Measurements from ENCODE around the gene DOCK1. TPM values are rescaled to one million over a fixed set of nuclear protein-coding genes. Genes with fewer than 3 reads are reported as not detected.

The DOCK1 gene
- total RNA-seq, 1 donor from 2014 or later: 25.8 TPM

DNA sequence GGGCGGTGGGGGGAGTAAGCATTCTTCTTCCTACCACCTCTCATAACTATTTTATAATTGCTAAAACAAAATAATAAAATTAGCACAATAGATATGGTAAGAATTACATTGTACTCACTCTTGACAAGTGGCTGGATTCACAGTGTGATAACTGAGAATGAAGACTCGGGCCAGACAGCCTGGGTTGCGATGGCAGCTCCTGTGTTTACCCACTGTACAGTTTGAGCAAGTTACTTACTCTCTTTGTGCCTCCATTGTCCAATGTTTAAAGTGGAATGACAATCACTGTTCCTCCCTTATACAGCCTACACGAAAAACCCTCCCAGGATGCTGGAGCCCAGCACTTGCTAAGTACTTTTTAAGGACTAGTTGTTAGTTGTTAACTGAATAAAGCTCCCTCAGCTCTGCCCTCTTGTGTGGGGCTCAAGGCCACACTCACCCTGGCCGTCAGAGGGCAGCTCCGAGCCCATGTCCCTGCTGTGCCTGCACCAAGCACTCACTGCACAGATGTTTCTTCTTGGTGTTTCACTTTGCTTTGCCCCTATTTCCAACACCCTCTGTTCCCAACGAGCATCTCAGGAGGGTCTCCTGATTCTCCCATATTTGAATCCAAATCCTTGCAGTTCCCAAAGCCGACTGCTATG is 587.5 kb downstream of the DOCK1 start:
- Histone ChIP-seq H3K27ac (no peak overlapping the region), H3K36me3 (no peaks in the 10 kb centered on the region), H3K9me3 (no peaks in the 10 kb centered on the region), H3K4me3 (no peak overlapping the region), H3K27me3 (no peaks in the 10 kb centered on the region), H3K4me1 (no peaks in the 10 kb centered on the region)
- intact Hi-C loops (cut with DNase I): no loop called here
- TF ChIP-seq, protein P1, sequence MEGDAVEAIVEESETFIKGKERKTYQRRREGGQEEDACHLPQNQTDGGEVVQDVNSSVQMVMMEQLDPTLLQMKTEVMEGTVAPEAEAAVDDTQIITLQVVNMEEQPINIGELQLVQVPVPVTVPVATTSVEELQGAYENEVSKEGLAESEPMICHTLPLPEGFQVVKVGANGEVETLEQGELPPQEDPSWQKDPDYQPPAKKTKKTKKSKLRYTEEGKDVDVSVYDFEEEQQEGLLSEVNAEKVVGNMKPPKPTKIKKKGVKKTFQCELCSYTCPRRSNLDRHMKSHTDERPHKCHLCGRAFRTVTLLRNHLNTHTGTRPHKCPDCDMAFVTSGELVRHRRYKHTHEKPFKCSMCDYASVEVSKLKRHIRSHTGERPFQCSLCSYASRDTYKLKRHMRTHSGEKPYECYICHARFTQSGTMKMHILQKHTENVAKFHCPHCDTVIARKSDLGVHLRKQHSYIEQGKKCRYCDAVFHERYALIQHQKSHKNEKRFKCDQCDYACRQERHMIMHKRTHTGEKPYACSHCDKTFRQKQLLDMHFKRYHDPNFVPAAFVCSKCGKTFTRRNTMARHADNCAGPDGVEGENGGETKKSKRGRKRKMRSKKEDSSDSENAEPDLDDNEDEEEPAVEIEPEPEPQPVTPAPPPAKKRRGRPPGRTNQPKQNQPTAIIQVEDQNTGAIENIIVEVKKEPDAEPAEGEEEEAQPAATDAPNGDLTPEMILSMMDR (IDR thresholded peaks at IDR 0.05): no peak
- DNase-seq (ENCODE audit: low spot score in 2 of 2): no peak

DNA sequence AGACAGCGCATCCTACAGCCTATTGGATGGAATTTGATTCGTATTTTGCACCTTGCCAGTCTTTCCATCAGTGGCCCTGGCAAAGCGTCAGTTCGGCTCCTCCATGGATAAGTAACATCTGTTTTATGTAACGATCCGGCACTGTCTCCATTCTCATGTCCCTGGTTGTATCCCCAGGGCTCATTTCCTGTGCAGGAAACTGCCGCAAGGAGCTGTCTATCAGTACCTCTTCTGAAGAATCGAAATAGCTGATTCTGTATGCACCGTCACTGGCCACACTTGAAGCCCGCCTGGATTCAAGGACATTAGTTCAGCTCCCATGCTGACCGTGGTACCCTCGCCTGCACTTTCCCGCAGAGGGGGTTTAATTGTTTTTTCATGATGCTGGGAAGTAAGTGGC is 590.8 kb downstream of the DOCK1 start:
- no peak overlapping the region for H3K27ac ChIP-seq
- H3K4me3 ChIP-seq: no peak overlapping the region
- H3K4me1 ChIP-seq: no peaks in the 10 kb centered on the region
- no peaks in the 10 kb centered on the region for H3K27me3 ChIP-seq
- H3K36me3 ChIP-seq: no peaks in the 10 kb centered on the region
- intact Hi-C loops (cut with DNase I): no loop called here
- no peak for DNase-seq (ENCODE audit: low spot score in 2 of 2)
- TF ChIP-seq, protein P1 (IDR thresholded peaks at IDR 0.05): no peak
- H3K9me3 ChIP-seq: no peaks in the 10 kb centered on the region

DNA sequence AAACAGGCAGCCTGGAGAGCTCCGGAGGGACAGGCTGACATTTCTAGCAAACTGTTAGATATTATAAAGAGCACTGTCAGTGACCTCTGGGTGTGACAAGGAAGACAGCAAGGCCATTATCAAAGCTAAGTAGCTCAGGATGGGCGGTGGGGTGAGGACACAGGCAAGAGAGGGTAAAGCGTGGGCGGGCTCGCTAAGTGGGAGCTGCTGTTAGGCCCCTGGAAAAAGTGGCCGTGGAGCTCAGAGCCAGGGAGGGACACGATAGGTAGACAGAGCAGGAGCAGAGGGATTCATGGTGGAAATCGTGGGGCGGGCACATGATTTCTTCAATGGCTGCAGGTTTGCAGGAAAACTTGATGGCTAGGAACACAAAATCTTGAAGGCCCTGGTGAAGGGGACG is 592.5 kb downstream of the DOCK1 start:
- no peak overlapping the region for H3K4me3 ChIP-seq
- no peaks in the 10 kb centered on the region for H3K4me1 ChIP-seq
- H3K9me3 ChIP-seq: no peaks in the 10 kb centered on the region
- no peak for DNase-seq (ENCODE audit: low spot score in 2 of 2)
- intact Hi-C loops (cut with DNase I): no loop called here
- H3K27me3 ChIP-seq: no peaks in the 10 kb centered on the region
- no peak overlapping the region for H3K27ac ChIP-seq
- TF ChIP-seq, protein P1 (IDR thresholded peaks at IDR 0.05): no peak
- no peaks in the 10 kb centered on the region for H3K36me3 ChIP-seq

DNA sequence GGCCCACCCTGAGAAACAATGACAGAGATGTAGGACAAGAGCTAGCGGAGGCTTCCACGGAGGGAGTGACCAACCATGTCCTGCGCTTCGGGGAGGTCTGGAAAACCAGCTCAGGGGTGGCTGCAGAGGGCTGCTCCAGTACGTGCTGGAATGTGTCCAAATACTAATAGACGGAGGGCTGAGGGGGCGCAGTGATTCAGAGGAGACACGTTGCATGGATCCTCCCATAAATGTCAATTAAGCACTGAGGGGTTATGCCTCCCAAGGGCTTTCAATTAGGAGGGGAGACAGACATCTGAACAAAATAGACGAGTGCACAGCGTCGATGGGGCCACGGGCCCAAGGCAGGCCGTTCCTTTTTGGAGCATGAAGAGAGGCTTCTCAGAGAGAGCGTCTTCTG is 592.9 kb downstream of the DOCK1 start:
- H3K4me3 ChIP-seq: no peak overlapping the region
- no peaks in the 10 kb centered on the region for H3K4me1 ChIP-seq
- TF ChIP-seq, protein P1 (IDR thresholded peaks at IDR 0.05): no peak
- no peak overlapping the region for H3K27ac ChIP-seq
- no peaks in the 10 kb centered on the region for H3K9me3 ChIP-seq
- H3K27me3 ChIP-seq: no peaks in the 10 kb centered on the region
- no peaks in the 10 kb centered on the region for H3K36me3 ChIP-seq
- no peak for DNase-seq (ENCODE audit: low spot score in 2 of 2)
- intact Hi-C loops (cut with DNase I): no loop called here

DNA sequence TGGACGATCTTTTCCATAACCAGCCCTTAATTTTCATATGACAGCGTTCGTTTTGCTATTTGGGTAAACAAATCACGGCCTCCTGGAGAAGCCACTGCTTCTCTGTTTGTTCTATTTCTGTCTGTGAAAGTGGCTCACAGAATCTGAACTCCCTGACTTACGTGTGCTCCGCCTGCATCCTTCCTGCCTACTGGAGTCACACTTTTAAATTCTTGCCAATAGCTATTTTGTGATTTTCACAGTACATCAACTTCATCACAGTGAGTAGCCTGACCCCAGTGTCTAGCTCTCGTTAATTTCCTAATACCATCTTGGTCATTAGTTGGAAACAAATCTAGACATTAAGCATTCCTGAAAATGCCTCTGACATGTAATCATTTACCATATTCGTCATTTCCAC is 594.9 kb downstream of the DOCK1 start:
- Histone ChIP-seq H3K4me1 (no peaks in the 10 kb centered on the region), H3K36me3 (no peaks in the 10 kb centered on the region), H3K9me3 (no peaks in the 10 kb centered on the region), H3K4me3 (no peak overlapping the region), H3K27ac (no peak overlapping the region), H3K27me3 (no peaks in the 10 kb centered on the region)
- intact Hi-C loops (cut with DNase I): no loop called here
- no peak for DNase-seq (ENCODE audit: low spot score in 2 of 2)
- TF ChIP-seq, protein P1 (IDR thresholded peaks at IDR 0.05): no peak

Other genes with a start within 250 kb of the DOCK1 start
- gene C10orf90, start 234.7 kb upstream of the DOCK1 start, total RNA-seq: not detected